Measurements from ENCODE around the gene MYL5.
A peak's percentile ranks its signal among the peaks of the same experiment; 100 is the strongest.
"Not testable (repeated sequence)": the region's sequence is repeated elsewhere in the genome, so short reads cannot be mapped to it uniquely, and the experiment has no call there.

MYL5 gene

DNA sequence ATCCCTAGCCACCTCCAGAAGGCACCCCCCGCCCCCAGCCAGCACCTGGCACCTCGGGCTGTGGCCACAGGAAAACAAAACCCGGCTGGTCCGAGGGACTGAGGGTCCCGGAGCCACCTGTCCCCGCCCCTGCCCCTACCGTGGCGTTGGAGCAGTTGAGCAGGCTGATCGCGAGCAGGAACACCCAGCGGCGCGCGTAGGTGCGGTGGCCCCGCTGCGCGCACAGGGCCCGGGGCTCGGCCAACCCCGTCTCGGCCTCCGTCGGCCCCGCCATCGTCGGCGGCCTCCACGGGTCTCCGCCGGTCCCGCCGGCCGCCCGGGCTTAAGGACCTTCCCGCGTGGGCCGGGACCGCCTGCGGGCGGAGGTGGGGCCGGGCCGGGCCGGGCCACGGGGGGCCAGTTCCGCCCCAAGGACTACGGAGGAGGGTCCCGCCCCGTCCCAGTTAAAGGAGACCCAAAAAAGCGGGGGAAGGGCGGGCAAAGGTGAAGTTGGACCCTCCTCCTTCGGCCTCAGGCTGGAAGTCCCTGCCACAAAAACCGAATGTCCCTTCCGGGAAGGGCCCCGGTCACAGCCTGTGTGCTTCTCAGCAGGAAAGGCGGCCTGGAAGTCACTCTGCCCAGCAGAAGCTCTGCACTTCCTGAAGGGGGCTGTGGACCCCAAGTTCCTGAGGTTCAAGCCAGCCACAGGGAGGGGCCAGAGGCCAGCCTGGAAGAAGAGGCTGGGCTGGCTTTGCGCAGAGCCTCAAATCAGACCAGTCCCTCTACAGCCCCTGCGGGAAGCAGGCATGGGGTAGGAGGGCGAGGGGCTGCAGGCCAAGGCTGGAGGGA is 14.7 kb downstream of the MYL5 start, which contains the start of gene SLC49A3:
TSS of gene SLC49A3 (minus strand) at position 298 of the 828 bp plus-strand sequence. CDS start at position 274, 24 bp downstream.
- no peaks in the 10 kb centered on the region for H3K9me3 ChIP-seq (ENCODE audit: control insufficient read depth, low read length)
- peaks cover 46% of the 10 kb centered on the region for H3K4me1 ChIP-seq (ENCODE audit: control insufficient read depth, insufficient read depth, low read length)
- H3K27me3 ChIP-seq (ENCODE audit: control insufficient read depth, insufficient read depth, low read length): peaks cover 3% of the 10 kb centered on the region
- no peaks in the 10 kb centered on the region for H3K36me3 ChIP-seq (ENCODE audit: control insufficient read depth, insufficient read depth, low read length)
- peak within 1 kb of the TSS; percentile 70 for H3K9ac ChIP-seq (ENCODE audit: low read length)
- peak within 1 kb of the TSS; percentile 64 for H3K4me3 ChIP-seq (ENCODE audit: low read length)

GRCh38 chr4:689723-690122 is 15.4 kb downstream of the MYL5 start:
- Histone ChIP-seq H3K4me3 (ENCODE audit: low read length) (peak overlapping the region; percentile 64), H3K9ac (ENCODE audit: low read length) (peak overlapping the region; percentile 70), H3K27me3 (ENCODE audit: control insufficient read depth, insufficient read depth, low read length) (peaks cover 3% of the 10 kb centered on the region), H3K36me3 (ENCODE audit: control insufficient read depth, insufficient read depth, low read length) (no peaks in the 10 kb centered on the region), H3K9me3 (ENCODE audit: control insufficient read depth, low read length) (no peaks in the 10 kb centered on the region), H3K4me1 (ENCODE audit: control insufficient read depth, insufficient read depth, low read length) (peaks cover 41% of the 10 kb centered on the region)

GRCh38 chr4:692771-693554 is 18.6 kb downstream of the MYL5 start:
- no peak overlapping the region for H3K4me3 ChIP-seq (ENCODE audit: low read length)

DNA sequence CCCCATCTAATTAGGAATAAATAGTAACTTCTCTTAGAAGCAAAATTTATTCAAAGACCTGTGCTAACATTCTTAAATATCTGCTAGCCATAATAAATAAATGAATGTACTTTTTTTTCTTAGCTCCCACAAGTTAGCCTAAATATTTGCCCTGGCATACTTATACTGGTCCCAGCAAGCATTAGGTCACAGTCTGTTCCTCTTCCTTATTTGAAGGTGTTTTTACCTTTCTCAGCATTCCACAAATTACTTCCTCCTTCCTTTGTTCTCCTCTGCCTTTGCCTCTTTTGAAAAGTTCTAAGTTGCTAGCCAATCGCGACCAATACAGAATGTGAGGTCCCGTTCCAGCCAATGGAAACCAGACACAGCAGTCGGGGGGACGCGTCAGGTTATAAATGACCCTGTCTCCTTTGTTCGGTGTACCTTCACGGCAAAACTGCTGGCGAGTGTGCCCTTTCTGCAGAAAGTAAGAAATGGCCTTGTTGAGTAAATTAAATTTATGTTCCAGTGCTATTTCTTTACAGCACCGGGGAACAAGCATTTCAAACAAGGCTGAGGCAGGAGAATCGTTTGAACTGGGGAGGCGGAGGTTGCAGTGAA is 20.1 kb downstream of the MYL5 start:
- H3K9me3 ChIP-seq (ENCODE audit: control insufficient read depth, low read length); H3K36me3 ChIP-seq (ENCODE audit: control insufficient read depth, insufficient read depth, low read length); H3K9ac ChIP-seq (ENCODE audit: low read length); H3K4me3 ChIP-seq (ENCODE audit: low read length); H3K27me3 ChIP-seq (ENCODE audit: control insufficient read depth, insufficient read depth, low read length): not testable (repeated sequence)
- peaks cover 16% of the 10 kb centered on the region for H3K4me1 ChIP-seq (ENCODE audit: control insufficient read depth, insufficient read depth, low read length)

More at GRCh38 chr4:692771-693554, 18.6 kb downstream of the MYL5 start:
- Histone ChIP-seq H3K4me1 (ENCODE audit: control insufficient read depth, insufficient read depth, low read length) (peaks cover 24% of the 10 kb centered on the region), H3K36me3 (ENCODE audit: control insufficient read depth, insufficient read depth, low read length) (no peaks in the 10 kb centered on the region), H3K27me3 (ENCODE audit: control insufficient read depth, insufficient read depth, low read length) (peaks cover 3% of the 10 kb centered on the region), H3K9me3 (ENCODE audit: control insufficient read depth, low read length) (no peaks in the 10 kb centered on the region), H3K9ac (ENCODE audit: low read length) (no peak overlapping the region)

DNA sequence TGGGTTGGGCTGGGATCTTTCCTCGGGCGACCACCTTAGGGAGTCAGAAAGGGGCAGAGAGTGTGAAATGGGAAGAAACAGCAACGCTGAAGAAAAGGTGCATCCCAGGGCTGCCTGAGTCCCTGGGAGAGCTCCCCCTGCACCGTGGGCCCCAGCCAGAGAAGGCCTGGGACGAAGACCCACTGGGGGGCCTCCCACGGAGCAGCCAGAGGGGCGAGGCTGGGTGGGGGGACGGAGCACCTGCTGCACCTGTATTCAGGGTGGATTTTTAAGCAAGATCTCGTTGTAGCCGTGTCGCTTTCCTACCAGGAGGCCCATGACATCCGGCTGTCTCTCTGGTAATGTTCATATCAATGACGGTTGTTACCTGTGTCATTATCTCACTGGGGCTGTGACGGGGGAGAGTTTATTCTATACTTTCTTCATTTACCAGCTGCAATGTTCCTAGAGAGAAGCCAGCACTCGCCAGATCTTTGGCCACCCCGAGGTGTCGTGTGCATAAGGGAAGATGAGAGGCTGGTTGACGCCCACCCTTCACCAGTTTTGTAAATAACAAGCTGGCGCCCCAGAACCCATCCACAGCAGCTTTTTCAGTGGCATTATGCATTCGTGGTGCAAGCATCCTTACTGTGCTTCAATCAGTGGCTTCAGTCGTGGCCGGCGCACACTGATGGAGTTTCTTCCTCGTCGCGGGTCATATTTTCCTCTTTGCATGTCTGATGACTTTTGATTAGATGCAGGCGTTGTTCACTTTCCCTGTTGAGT is 25.7 kb downstream of the MYL5 start:
- Histone ChIP-seq H3K4me1 (ENCODE audit: control insufficient read depth, insufficient read depth, low read length) (peaks cover 54% of the 10 kb centered on the region), H3K36me3 (ENCODE audit: control insufficient read depth, insufficient read depth, low read length) (no peaks in the 10 kb centered on the region), H3K9ac (ENCODE audit: low read length) (no peak overlapping the region), H3K9me3 (ENCODE audit: control insufficient read depth, low read length) (no peaks in the 10 kb centered on the region), H3K27me3 (ENCODE audit: control insufficient read depth, insufficient read depth, low read length) (no peaks in the 10 kb centered on the region), H3K4me3 (ENCODE audit: low read length) (no peak overlapping the region)

DNA sequence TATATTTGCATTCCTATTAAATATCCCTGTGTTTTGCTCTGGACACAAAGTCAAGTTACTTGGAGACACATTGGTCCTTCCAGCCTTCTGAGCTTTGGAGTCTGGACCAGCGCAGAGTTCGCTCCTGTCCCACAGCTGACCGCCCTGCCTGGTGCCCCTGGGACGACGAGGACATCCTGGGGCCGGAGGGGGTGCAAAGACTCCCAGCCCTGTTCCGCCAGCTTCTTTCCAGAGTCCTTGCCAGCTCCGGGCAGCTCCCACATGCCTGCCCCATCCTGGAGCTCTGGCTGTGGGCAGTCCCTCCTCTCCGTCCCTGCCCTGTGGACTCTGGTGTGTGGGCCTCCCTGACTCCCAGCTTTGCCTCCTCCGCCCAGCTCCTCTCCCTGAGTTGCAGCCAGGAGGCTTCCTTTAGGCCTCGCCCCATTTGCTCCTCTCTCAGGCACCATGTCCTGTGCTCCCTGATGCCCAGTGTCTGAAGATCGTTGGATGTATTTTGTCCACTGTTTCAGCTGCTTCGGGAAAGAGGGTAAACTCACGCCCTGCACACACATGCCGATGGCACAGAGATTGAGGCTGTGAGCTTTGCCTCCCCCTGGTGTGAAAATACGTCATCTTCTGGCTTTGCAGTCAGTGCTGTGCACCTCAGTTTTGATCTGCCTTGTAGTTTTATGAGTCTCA is 26.4 kb downstream of the MYL5 start:
- Histone ChIP-seq H3K4me3 (ENCODE audit: low read length) (no peak overlapping the region), H3K36me3 (ENCODE audit: control insufficient read depth, insufficient read depth, low read length) (no peaks in the 10 kb centered on the region), H3K4me1 (ENCODE audit: control insufficient read depth, insufficient read depth, low read length) (peaks cover 58% of the 10 kb centered on the region), H3K9me3 (ENCODE audit: control insufficient read depth, low read length) (no peaks in the 10 kb centered on the region), H3K27me3 (ENCODE audit: control insufficient read depth, insufficient read depth, low read length) (no peaks in the 10 kb centered on the region), H3K9ac (ENCODE audit: low read length) (no peak overlapping the region)

DNA sequence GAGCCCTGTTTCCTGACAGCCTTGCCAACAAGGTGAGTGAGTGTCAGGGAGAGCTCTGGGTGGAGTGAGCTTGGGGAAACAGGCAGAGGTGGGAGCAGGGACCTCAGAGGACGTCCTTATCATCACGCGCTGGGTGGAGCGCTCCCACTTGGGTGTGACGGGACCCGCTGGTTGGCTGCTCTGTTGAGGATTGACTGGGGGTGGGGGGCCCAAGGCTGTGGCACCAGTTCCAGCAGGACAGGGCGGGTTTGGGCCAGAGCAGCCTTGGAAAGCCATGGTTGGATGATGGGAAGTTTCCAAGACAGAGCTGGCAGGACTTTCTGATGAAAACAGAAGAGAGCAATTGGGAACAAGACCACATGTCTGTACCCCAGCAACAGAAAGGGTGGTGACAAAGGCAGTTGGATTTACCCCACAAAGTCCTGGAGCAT is 28.3 kb downstream of the MYL5 start:
- no peaks in the 10 kb centered on the region for H3K36me3 ChIP-seq (ENCODE audit: control insufficient read depth, insufficient read depth, low read length)
- peaks cover 66% of the 10 kb centered on the region for H3K4me1 ChIP-seq (ENCODE audit: control insufficient read depth, insufficient read depth, low read length)
- no peaks in the 10 kb centered on the region for H3K27me3 ChIP-seq (ENCODE audit: control insufficient read depth, insufficient read depth, low read length)
- no peak overlapping the region for H3K9ac ChIP-seq (ENCODE audit: low read length)
- H3K4me3 ChIP-seq (ENCODE audit: low read length): no peak overlapping the region
- no peaks in the 10 kb centered on the region for H3K9me3 ChIP-seq (ENCODE audit: control insufficient read depth, low read length)

GRCh38 chr4:703336-704197 is 29.2 kb downstream of the MYL5 start:
- Histone ChIP-seq H3K9ac (ENCODE audit: low read length) (no peak overlapping the region), H3K36me3 (ENCODE audit: control insufficient read depth, insufficient read depth, low read length) (no peaks in the 10 kb centered on the region), H3K4me1 (ENCODE audit: control insufficient read depth, insufficient read depth, low read length) (peaks cover 74% of the 10 kb centered on the region), H3K27me3 (ENCODE audit: control insufficient read depth, insufficient read depth, low read length) (no peaks in the 10 kb centered on the region), H3K9me3 (ENCODE audit: control insufficient read depth, low read length) (no peaks in the 10 kb centered on the region), H3K4me3 (ENCODE audit: low read length) (no peak overlapping the region)

- Histone ChIP-seq H3K27me3 (ENCODE audit: control insufficient read depth, insufficient read depth, low read length) (no peaks in the 10 kb centered on the region), H3K9ac (ENCODE audit: low read length) (peak overlapping the region; percentile 69), H3K4me1 (ENCODE audit: control insufficient read depth, insufficient read depth, low read length) (peaks cover 70% of the 10 kb centered on the region), H3K9me3 (ENCODE audit: control insufficient read depth, low read length) (no peaks in the 10 kb centered on the region), H3K4me3 (ENCODE audit: low read length) (no peak overlapping the region), H3K36me3 (ENCODE audit: control insufficient read depth, insufficient read depth, low read length) (no peaks in the 10 kb centered on the region)
Measured at GRCh38 chr4:704198-704891, 30.0 kb downstream of the MYL5 start.

- no peaks in the 10 kb centered on the region for H3K9me3 ChIP-seq (ENCODE audit: control insufficient read depth, low read length)
- H3K4me1 ChIP-seq (ENCODE audit: control insufficient read depth, insufficient read depth, low read length): peaks cover 64% of the 10 kb centered on the region
- H3K27me3 ChIP-seq (ENCODE audit: control insufficient read depth, insufficient read depth, low read length): no peaks in the 10 kb centered on the region
- H3K9ac ChIP-seq (ENCODE audit: low read length): peak overlapping the region; percentile 69
- H3K36me3 ChIP-seq (ENCODE audit: control insufficient read depth, insufficient read depth, low read length): no peaks in the 10 kb centered on the region
- peak overlapping the region; percentile 69 for H3K4me3 ChIP-seq (ENCODE audit: low read length)
Measured at GRCh38 chr4:704971-705277, 30.6 kb downstream of the MYL5 start.
